ENCODE measurements around the gene SEMA6A.
A peak's percentile ranks its signal among the peaks of the same experiment; 100 is the strongest.

SEMA6A gene

DNA sequence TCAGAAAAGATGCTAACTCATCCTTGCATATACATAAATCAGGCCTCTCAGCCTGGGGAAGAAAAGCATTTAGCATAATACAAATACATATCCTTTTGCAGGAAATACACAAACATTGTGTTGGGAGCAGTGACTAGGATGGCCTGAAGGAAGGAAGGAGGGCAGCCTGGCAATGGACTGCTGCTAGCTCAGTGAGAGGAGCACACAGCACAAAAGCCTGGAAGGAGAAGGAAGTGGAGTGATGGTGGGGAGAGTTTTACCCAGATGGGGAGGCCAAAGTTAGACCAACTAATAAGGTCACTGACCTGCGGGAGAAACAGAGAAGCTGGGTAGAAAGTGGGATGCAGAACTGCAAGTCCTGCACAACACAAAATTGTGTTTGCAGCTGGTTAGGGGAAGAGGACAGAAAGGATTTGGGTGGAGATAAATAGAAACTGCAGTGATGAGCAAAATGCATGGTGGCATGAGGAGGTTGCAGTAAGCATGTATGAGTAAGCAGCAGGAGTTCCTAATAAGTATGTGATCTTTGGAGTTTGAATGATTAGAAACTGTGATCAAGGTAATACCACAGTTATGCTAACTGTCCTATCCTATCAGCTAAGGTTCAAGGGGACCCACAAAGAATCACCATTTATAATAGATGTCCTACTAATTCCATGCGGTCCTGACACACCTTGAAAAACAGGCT lies 39.5 kb downstream of the SEMA6A start:
- TF ChIP-seq, protein P1, sequence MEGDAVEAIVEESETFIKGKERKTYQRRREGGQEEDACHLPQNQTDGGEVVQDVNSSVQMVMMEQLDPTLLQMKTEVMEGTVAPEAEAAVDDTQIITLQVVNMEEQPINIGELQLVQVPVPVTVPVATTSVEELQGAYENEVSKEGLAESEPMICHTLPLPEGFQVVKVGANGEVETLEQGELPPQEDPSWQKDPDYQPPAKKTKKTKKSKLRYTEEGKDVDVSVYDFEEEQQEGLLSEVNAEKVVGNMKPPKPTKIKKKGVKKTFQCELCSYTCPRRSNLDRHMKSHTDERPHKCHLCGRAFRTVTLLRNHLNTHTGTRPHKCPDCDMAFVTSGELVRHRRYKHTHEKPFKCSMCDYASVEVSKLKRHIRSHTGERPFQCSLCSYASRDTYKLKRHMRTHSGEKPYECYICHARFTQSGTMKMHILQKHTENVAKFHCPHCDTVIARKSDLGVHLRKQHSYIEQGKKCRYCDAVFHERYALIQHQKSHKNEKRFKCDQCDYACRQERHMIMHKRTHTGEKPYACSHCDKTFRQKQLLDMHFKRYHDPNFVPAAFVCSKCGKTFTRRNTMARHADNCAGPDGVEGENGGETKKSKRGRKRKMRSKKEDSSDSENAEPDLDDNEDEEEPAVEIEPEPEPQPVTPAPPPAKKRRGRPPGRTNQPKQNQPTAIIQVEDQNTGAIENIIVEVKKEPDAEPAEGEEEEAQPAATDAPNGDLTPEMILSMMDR (conservative IDR thresholded peaks at IDR 0.05): no peak
- peak overlapping the region; percentile 52; the same call in 1 of the 2 replicates for H3K27ac ChIP-seq

GRCh38 chr5:116532762-116533525 lies 41.7 kb downstream of the SEMA6A start:
- H3K27ac ChIP-seq: peak overlapping the region; percentile 52
- TF ChIP-seq, protein P1 (conservative IDR thresholded peaks at IDR 0.05): no peak

- H3K27ac ChIP-seq: peak overlapping the region; percentile 52
- TF ChIP-seq, protein P1 (conservative IDR thresholded peaks at IDR 0.05): no peak
Measured at GRCh38 chr5:116531635-116532034, 43.0 kb downstream of the SEMA6A start.

DNA sequence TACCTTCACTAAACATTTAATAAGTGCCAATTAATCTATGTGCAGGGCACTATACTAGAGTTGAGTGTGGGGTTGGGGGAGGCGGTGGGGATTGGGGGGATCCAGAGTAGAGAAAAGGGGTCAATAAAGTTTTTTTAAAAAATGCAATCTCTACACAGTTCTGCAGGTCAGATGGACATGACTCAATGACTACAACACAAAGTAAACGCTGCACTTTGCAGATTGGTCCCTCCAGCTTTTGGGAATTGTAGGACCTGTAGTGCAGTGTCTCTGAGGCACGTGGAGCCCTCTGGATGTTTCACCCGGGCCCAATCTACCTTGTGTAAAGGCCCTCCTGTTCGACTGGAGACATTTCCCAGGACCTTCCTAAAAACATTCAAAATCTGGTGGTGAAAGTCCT lies 43.5 kb downstream of the SEMA6A start:
- H3K27ac ChIP-seq: no peak overlapping the region; the same call in 1 of the 2 replicates
- TF ChIP-seq, protein P1 (conservative IDR thresholded peaks at IDR 0.05): no peak

- no peak overlapping the region for H3K27ac ChIP-seq
- TF ChIP-seq, protein P1 (conservative IDR thresholded peaks at IDR 0.05): no peak
Measured at GRCh38 chr5:116530276-116530675, 44.3 kb downstream of the SEMA6A start.

DNA sequence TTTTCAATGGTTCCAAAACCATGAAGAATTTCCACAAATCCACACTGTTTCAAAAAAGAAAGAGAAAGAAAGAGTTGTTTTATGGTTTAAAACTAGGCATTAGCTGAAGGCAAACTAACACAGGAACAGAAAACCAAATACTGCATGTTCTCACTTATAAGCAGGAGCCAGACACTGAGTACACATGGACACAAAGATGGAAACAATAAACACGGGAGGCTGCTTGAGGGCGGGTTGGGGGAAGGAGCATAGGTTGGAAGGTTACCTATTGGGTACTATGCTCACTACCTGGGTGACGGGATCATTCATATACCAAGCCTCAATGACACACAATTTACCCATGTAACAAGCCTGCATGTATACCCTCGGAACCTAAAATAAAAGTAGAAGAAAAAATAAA lies 45.0 kb downstream of the SEMA6A start:
- TF ChIP-seq, protein P1 (conservative IDR thresholded peaks at IDR 0.05): no peak
- H3K27ac ChIP-seq: no peak overlapping the region

DNA sequence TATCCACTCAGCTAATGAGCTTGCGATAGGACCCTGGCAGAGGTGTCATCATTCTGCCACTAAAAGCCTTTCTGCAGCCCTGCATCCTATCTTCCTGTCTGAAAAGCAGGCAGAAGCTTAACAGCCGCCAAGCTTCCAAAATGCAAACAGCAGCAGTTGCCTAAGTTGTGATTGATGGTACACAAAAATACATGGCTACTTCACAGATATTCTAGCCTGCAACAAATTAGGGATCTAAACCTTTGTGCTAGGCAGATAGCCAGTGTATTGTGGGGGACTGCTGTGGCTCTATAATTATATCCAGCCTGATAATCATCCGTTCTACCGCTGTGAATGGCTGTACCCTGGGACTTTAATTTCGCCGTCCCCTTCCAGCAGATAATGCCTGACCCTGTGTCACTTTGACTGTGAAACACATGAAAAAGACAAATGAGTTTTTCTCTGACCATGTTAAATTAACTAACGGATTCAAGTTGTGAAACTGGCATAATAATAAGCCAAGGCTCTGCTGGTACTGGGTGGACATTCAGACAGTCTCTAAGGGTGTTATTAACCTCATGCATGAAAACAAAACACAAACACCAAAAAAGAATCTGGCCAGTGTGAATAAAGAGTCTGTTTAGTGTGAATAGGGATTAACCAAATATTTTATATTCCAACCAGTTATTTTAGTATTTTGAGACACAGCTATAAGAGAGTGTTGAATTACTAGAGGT lies 45.9 kb downstream of the SEMA6A start:
- TF ChIP-seq, protein P1 (conservative IDR thresholded peaks at IDR 0.05): no peak
- H3K27ac ChIP-seq: no peak overlapping the region

Data from VCaP (cell line).